Heart left ventricle (tissue), 13 donors: ENCODE results near the gene IDE.

ENCODE experiments used
- CTCF ChIP-seq, 12 donors: fragments of 200-600 bp; sonication (generic) in 4 of 12; IDR thresholded peaks; one replicate each; pipeline versions ENCODE4 v1.5.0 to v1.8.0; 2018 to 2022; ENCODE audit warnings: antibody characterized with exemption in 12 of 12, mild to moderate bottlenecking in 5 of 12
- POLR2A ChIP-seq, 2 donors: fragments of 450-650 bp; IDR thresholded peaks; one replicate each; pipeline ENCODE4 v1.6.1; 2017; ENCODE audit warnings: antibody characterized with exemption in 2 of 2, mild to moderate bottlenecking in 2 of 2, moderate library complexity in 2 of 2
- donor health status: ischemic (EF 13 %, LVEDD 7.1; RV severe dilation, severe dysfunction).
- donor health status: DM: no; HTN: yes; CAD: no.
- donor health status: DM: no; HTN: no; CAD: no.
- donor health status: ischemic (EF 25% LVEDD 6.9; RV normal size, moderate dysfunction).
- donor health status: ischemic (EF 25% LVEDD 5.7; RV mildly dilated, moderate dysfunction).
- donor health status: ischemic (EF 35%, LVEDD 5.7; RV mildly dilated, moderate dysfunction).
- donor health status: nonischemic (EF 11% LVEDD 7.7; RV severe dilation, severe dysfunction).
- donor health status: DM: yes; HTN: yes; CAD: no.
- donor health status: PGD.
- donor health status: ischemic (EF 29% LVEDD 5.4; RV normal size, mild dysfunction).
- donor health status: nonischemic (EF 23%, LVEDD 6.1; RV moderate dilation, normal function).

- no peak for TF ChIP-seq CTCF (IDR thresholded peaks at IDR 0.05)
- no peak for TF ChIP-seq POLR2A (IDR thresholded peaks at IDR 0.05)
Measured at GRCh38 chr10:92436611-92437010, 137.3 kb downstream of the IDE start.
